Measurements from ENCODE around the gene CALB2. TPM values are rescaled to one million over a fixed set of nuclear protein-coding genes. Genes with fewer than 3 reads are reported as not detected.

CALB2 gene
- polyA plus RNA-seq, 1 donor from 2014 or later = 1.1 TPM

DNA sequence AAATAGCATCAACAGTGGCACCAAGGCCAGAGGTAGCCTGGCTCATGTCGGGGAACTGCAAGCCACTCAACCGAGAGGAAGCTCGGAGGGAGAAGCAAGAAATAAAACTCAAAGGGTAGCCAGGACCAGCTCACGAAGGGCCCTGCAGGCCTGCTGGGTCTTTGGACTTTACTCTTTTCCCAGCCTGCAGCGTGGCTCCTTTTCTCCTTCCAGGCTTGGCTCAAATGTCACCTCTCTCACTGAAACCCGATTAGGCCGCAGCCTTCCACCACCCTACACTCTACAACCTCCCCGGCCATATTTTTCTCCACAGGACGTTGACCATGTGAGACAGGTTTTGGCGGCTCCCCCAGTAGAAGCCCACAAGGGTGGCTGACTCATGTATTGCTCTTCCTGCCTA lies 38.1 kb downstream of the CALB2 start:
- Histone ChIP-seq H2AFZ (ENCODE audit: low read depth, low read length) (no peak overlapping the region), H3K9me2 (ENCODE audit: insufficient read depth, low read length) (no peaks in the 10 kb centered on the region), H3K27me3 (ENCODE audit: insufficient read depth, low read depth, low read length) (no peaks in the 10 kb centered on the region), H3K79me2 (replicated peaks; ENCODE audit: insufficient read depth, low read length) (no peaks in the 10 kb centered on the region), H3K4me2 (ENCODE audit: low read length) (no peak overlapping the region), H3K36me3 (ENCODE audit: insufficient read depth, low read length) (no peaks in the 10 kb centered on the region), H4K20me1 (ENCODE audit: insufficient read depth) (no peaks in the 10 kb centered on the region), H3K9me3 (ENCODE audit: low read length) (no peaks in the 10 kb centered on the region), H3F3A (ENCODE audit: insufficient read depth, low read length, poor library complexity, severe bottlenecking) (no peaks in the 10 kb centered on the region), H3K27ac (ENCODE audit: low read length) (no peak overlapping the region), H3K4me3 (ENCODE audit: low read length) (no peak overlapping the region), H3K9ac (ENCODE audit: low read length) (no peak overlapping the region)
- no peak for TF ChIP-seq TAF1 (IDR thresholded peaks at IDR 0.05; ENCODE audit: low read depth)
- TF ChIP-seq, protein P1, sequence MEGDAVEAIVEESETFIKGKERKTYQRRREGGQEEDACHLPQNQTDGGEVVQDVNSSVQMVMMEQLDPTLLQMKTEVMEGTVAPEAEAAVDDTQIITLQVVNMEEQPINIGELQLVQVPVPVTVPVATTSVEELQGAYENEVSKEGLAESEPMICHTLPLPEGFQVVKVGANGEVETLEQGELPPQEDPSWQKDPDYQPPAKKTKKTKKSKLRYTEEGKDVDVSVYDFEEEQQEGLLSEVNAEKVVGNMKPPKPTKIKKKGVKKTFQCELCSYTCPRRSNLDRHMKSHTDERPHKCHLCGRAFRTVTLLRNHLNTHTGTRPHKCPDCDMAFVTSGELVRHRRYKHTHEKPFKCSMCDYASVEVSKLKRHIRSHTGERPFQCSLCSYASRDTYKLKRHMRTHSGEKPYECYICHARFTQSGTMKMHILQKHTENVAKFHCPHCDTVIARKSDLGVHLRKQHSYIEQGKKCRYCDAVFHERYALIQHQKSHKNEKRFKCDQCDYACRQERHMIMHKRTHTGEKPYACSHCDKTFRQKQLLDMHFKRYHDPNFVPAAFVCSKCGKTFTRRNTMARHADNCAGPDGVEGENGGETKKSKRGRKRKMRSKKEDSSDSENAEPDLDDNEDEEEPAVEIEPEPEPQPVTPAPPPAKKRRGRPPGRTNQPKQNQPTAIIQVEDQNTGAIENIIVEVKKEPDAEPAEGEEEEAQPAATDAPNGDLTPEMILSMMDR (IDR thresholded peaks at IDR 0.05; ENCODE audit: poor library complexity, severe bottlenecking) = no peak
- no peak for TF ChIP-seq EP300 (conservative IDR thresholded peaks at IDR 0.05; ENCODE audit: poor library complexity, severe bottlenecking)
- no peak for TF ChIP-seq RAD21 (conservative IDR thresholded peaks at IDR 0.05)
- TF ChIP-seq POLR2AphosphoS5 (IDR thresholded peaks at IDR 0.05) = no peak
- TF ChIP-seq, protein P2, sequence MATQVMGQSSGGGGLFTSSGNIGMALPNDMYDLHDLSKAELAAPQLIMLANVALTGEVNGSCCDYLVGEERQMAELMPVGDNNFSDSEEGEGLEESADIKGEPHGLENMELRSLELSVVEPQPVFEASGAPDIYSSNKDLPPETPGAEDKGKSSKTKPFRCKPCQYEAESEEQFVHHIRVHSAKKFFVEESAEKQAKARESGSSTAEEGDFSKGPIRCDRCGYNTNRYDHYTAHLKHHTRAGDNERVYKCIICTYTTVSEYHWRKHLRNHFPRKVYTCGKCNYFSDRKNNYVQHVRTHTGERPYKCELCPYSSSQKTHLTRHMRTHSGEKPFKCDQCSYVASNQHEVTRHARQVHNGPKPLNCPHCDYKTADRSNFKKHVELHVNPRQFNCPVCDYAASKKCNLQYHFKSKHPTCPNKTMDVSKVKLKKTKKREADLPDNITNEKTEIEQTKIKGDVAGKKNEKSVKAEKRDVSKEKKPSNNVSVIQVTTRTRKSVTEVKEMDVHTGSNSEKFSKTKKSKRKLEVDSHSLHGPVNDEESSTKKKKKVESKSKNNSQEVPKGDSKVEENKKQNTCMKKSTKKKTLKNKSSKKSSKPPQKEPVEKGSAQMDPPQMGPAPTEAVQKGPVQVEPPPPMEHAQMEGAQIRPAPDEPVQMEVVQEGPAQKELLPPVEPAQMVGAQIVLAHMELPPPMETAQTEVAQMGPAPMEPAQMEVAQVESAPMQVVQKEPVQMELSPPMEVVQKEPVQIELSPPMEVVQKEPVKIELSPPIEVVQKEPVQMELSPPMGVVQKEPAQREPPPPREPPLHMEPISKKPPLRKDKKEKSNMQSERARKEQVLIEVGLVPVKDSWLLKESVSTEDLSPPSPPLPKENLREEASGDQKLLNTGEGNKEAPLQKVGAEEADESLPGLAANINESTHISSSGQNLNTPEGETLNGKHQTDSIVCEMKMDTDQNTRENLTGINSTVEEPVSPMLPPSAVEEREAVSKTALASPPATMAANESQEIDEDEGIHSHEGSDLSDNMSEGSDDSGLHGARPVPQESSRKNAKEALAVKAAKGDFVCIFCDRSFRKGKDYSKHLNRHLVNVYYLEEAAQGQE (IDR thresholded peaks at IDR 0.05; ENCODE audit: borderline replicate concordance) = no peak
- TF ChIP-seq MXI1 (conservative IDR thresholded peaks at IDR 0.05; ENCODE audit: poor library complexity, severe bottlenecking) = no peak
- no peak for TF ChIP-seq EZH2 (IDR thresholded peaks at IDR 0.05; ENCODE audit: borderline replicate concordance, insufficient read depth, low read length, poor library complexity, severe bottlenecking)
- no peak for TF ChIP-seq SMC3 (conservative IDR thresholded peaks at IDR 0.05; ENCODE audit: poor library complexity)

DNA sequence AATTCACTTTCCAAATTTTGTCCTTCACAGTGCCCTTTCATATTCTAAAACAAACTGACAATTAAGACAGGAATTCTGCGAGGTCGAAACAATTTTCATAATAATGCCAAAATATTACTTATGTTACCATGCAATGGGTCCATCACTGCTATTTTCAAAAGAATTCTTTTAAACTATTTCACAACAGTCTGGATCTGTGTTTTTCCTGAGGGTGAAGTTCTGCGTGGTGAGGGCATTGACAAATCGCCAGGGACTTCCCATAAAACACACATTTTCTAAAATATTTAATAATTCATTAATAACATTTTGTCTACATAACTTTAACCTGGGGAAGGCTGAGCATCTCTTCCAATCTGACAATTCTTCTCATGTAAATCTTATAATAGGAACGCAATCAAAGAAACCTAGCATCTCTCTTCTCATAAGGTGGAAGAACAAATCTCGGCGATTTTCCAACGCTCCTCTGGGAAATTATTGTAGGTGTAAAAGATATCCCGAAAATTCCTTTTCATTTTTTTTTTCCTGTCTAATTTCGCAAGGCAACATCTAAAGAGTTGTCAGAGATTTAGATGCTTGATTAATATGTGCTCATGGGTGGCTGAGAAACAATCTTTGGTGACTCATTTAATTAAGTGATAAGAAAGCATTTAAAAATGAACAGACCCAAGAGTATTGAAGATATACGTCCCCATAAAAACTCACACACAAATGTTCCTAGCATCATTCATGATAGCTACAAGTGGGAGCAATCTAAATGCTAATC lies 41.5 kb downstream of the CALB2 start:
- no peaks in the 10 kb centered on the region for H3K79me2 ChIP-seq (replicated peaks; ENCODE audit: insufficient read depth, low read length)
- H3K27me3 ChIP-seq (ENCODE audit: insufficient read depth, low read depth, low read length) = no peaks in the 10 kb centered on the region
- H3K9me3 ChIP-seq (ENCODE audit: low read length) = no peaks in the 10 kb centered on the region
- no peak overlapping the region for H3K27ac ChIP-seq (ENCODE audit: low read length)
- no peaks in the 10 kb centered on the region for H3K36me3 ChIP-seq (ENCODE audit: insufficient read depth, low read length)
- no peaks in the 10 kb centered on the region for H3F3A ChIP-seq (ENCODE audit: insufficient read depth, low read length, poor library complexity, severe bottlenecking)
- no peaks in the 10 kb centered on the region for H4K20me1 ChIP-seq (ENCODE audit: insufficient read depth)
- no peak overlapping the region for H3K4me3 ChIP-seq (ENCODE audit: low read length)
- H3K9me2 ChIP-seq (ENCODE audit: insufficient read depth, low read length) = no peaks in the 10 kb centered on the region
- TF ChIP-seq, protein P1 (IDR thresholded peaks at IDR 0.05; ENCODE audit: poor library complexity, severe bottlenecking) = no peak
- TF ChIP-seq EP300 (conservative IDR thresholded peaks at IDR 0.05; ENCODE audit: poor library complexity, severe bottlenecking) (no peak), EZH2 (IDR thresholded peaks at IDR 0.05; ENCODE audit: borderline replicate concordance, insufficient read depth, low read length, poor library complexity, severe bottlenecking) (no peak), POLR2AphosphoS5 (IDR thresholded peaks at IDR 0.05) (no peak), RAD21 (conservative IDR thresholded peaks at IDR 0.05) (no peak), TAF1 (IDR thresholded peaks at IDR 0.05; ENCODE audit: low read depth) (no peak)
- TF ChIP-seq, protein P2 (IDR thresholded peaks at IDR 0.05; ENCODE audit: borderline replicate concordance) = no peak
- H3K9ac ChIP-seq (ENCODE audit: low read length) = no peak overlapping the region
- H2AFZ ChIP-seq (ENCODE audit: low read depth, low read length) = no peak overlapping the region
- H3K4me2 ChIP-seq (ENCODE audit: low read length) = no peak overlapping the region

Data from neural cell (in vitro differentiated cells).